Measurements from ENCODE around the gene EIF3F.

Gene EIF3F

DNA sequence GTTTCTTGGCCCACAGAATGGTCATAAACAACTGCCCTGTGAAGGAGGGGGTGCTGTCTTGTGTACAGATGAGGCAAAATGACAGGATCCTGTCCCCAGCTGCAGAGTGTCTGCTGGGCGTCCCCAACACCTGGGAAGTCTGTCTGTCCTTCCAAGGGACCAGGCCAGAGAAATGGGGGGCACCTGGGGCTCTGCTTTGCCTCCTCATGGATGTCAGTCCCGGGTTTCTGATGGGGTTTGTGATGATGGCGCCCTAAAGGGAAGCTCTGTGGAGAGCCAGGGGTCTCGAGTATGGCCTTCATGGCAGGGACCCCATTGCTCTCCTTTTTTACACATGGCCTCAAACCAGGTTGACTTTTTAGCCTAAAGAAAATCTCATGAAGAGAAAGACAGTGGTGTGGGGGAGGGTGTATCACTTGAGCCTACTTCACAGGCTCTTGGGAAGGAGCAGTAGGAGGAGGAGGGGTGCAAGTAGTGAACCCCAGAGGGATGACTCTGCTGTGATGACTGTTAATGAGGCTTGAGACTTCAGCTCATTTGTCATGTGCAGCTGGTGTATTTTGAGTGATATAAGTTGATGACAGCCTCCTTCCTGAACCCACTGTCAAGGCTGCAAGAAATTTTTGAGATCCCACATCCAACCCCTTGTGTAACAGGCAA is 53.3 kb downstream of the EIF3F start:
- DNase-seq, result no peak

DNA sequence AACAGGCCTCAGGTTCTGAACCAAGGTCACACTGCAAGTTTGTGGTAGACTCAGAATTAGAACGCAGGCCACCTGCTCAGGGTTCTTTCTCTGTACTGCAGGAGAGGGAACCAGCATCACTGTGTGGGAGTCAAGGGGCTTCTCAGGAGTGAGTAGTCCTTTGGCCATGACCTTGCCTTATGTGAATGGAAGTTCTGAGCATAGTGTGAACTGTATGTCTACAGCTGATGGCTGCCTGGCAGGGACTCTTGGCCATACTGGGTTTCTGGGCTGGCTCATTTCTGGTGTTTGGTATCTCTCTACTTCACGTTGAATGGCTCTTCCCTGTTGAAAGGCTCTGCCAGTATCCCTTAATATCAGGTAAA is 53.8 kb downstream of the EIF3F start:
- no peak for DNase-seq

DNA sequence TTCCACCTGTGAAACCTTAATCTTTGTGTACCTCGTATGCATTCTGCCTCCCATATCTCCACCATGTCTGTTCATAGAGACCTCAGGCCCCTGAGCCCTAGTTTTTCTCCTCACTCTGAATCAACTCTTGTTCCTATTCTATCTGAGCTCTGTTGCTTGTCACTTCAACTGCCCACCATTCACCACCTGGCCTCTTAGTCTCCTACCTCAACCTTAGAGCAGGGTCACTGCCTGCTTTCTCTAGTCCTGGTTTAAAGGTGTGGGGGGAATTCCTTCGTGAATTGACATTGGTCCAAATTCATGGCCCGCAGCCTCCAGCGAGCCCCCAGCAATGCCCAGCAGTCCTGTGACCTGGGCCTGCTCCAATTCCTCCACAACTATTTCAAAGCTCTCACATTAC is 54.4 kb downstream of the EIF3F start:
- no peak for DNase-seq

DNA sequence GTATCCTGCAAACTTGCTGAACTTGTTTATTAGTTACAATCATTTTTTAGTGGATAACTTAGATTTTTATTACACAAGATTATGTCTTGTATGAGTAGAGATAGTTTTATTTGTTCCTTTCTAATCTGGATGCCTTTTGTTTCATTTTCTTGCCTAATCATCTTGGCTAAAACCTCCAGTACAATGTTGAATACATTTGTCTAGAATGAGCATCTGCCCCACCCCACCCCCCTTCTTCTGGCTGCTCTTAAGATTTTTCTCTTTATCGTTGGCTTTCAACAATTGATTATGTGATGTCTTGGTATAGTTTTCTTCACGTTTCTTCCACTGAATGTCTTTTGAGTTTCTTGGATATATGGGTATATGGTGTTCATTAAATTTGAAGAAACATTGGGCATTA is 56.6 kb downstream of the EIF3F start:
- no peak for DNase-seq

DNA sequence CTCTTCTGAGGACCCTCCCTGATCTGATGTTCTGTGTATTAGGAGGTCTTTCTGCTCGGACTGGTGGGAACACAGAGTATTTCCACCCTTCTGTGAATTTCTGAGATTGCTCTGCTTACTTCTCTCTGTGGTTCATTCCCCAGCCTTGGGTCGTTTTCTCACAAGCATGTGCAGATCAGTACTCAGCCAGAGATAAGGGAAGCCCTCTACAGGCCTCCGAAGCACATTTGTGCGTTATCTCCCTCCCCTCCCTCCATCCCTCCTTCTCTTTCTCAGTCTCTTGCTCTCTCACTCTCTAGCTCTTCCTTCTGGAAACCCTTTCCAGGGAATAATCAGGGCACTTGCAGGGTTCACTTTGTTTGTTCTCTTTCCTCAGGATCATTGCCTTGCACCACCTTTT is 58.7 kb downstream of the EIF3F start:
- DNase-seq, result no peak

DNA sequence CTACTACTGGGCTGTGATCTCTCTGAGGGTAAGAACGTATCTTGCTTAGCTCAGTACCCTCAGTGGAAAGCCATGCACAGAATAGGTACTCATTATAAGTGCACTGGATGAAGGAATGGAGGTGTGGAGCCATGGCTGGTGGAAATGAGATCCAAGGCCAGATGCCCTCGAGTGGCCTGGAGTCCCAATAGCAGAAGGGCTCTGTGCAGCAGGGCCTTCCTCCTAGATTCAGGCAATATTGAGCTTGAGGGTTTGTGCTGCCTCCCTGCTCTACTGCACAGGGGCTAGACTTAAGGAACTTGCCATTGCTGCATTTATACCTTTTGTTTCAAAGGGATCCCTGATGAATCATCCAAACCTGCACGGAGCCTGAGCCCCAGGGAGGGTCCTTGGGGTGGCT is 60.2 kb downstream of the EIF3F start:
- DNase-seq, result no peak

DNA sequence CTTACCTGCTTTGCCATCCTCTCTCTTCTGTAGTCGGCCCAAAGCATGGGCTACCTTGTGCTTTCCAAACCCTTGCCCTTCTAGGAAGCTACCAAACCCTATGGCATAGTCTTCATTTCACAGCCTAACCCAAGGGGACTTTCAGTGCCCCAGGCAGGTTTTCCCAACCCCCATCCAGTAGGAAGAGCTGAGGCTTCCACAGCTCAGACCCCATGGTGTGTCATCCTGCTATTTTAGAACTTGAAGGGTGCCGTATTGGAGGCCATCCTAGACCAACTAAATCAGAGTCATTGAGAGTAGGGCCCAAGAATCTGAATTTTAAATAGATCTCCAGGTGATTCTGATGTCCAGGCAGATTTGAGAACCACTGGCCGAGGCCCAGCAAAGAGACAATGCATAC is 61.9 kb downstream of the EIF3F start:
- DNase-seq, result no peak

All from NCI-H2171 (cell line).